AG09309 (cell line): Measurements from ENCODE around the gene GFPT2.
A peak's percentile ranks its signal among the peaks of the same experiment; 100 is the strongest.

Experiments used
- DNase-seq: peaks from one replicate; pipeline ENCODE4 v3.0.0-alpha.2; 2010; ENCODE audit warnings: low read depth
- H3K4me3 ChIP-seq: 2 replicates; pipeline ENCODE4 v1.5.1; 2011; ENCODE audit warnings: mild to moderate bottlenecking, low read depth, low read length, moderate library complexity; ENCODE audit not compliant: control insufficient read depth
- TF ChIP-seq, protein P1 (sequence below): IDR thresholded peaks from 2 replicates; pipeline ENCODE4 v1.5.1; 2011; ENCODE audit warnings: mild to moderate bottlenecking, low read depth, low read length, inconsistent platforms; ENCODE audit not compliant: insufficient read depth, control insufficient read depth; ENCODE audit errors: missing control alignments

The GFPT2 gene

DNA sequence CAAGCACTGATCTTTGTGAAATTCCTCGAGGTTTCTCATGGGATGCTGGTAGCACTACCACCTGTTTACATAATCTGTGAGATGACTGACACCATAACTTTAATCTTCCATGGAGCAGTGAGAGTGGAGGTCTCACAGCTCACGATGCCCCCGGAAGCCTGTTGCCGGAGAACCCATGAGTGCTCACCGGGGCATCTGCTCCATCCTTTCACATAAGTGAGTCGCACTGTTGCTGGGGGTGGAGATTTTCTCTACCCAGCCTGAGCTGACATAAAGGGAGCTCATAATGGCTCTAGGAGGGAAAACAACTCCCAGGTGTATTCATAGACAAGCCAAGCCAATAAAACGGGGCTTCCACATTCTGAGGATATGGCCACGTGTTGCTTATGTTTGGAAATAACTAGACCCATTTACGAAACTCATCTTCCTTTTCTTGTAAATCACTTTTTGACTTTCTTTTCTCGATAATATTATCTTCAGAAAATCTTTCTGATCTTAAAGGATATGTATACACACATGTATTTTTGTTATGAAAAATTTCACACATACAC lies 11.2 kb upstream of the GFPT2 start:
- H3K4me3 ChIP-seq: no peak overlapping the region
- TF ChIP-seq, protein P1, sequence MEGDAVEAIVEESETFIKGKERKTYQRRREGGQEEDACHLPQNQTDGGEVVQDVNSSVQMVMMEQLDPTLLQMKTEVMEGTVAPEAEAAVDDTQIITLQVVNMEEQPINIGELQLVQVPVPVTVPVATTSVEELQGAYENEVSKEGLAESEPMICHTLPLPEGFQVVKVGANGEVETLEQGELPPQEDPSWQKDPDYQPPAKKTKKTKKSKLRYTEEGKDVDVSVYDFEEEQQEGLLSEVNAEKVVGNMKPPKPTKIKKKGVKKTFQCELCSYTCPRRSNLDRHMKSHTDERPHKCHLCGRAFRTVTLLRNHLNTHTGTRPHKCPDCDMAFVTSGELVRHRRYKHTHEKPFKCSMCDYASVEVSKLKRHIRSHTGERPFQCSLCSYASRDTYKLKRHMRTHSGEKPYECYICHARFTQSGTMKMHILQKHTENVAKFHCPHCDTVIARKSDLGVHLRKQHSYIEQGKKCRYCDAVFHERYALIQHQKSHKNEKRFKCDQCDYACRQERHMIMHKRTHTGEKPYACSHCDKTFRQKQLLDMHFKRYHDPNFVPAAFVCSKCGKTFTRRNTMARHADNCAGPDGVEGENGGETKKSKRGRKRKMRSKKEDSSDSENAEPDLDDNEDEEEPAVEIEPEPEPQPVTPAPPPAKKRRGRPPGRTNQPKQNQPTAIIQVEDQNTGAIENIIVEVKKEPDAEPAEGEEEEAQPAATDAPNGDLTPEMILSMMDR: no peak
- DNase-seq: no peak

DNA sequence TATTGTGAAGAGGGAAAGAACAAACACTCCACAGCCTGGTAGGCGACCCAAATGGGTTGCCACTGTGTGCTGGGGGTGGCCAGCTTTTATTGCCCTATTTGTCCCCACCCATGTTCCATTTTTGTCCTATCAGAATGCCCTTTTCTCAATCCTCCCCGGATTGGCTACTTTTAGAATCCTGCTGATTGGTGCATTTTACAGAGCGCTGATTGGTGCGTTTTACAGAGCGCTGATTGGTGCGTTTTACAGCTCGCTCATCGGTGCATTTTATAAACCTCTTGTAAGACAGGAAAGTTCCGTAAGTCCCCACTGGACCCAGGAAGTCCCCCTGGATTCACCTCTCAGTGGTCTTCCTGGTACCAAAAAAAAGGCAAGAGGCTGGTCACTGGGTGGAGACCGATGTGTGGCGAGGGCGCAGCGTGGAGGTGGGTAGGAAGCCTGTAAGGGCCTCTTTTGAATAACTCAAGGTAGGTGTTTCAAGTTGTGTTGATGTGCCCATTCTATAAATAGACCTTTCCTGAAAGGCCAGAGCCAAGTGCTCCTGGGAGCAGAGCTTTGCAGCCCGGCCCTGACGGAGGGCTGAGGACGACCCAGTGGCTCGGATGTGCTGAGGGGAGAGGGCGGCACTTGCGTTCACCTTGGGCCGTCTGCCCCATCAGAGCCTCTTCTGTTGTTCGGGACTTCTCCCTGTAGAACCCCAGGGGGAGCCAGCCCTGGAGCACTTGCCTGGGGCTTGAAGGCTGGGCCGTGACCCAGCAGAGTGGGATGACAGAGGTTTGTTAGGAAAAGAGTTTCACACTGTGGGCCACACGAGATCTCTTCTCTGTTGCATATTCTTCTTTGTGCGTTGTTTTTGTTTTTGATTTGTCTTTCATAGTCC lies 7.2 kb upstream of the GFPT2 start:
- DNase-seq: no peak
- TF ChIP-seq, protein P1: no peak
- H3K4me3 ChIP-seq: no peak overlapping the region

DNA sequence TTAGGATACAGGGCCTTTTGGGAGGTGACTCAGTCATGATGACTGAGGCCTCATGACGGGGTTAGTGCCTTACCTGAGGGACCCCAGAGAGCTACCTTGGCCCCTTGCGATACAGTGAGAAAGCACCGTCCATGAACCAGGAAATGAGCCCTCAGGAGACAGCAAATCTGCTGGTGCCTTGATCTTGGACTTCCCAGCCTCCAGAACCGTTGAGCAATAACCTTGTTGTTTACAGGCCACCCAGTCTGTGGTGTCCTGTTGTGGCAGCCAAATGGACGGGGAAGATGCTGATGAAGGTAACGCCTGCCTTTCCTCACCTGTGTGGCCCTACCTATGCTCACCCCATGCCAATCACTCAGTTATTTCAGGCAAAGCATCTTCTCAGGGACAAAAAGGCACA lies 5.6 kb upstream of the GFPT2 start:
- no peak for DNase-seq
- H3K4me3 ChIP-seq: no peak overlapping the region
- TF ChIP-seq, protein P1: no peak

- no peak for DNase-seq
- TF ChIP-seq, protein P1: no peak
- H3K4me3 ChIP-seq: no peak overlapping the region
These were observed 5.0 kb upstream of the GFPT2 start for GRCh38 chr5:180358179-180358578.

GRCh38 chr5:180354966-180355365 lies 1.8 kb upstream of the GFPT2 start:
- TF ChIP-seq, protein P1: no peak
- no peak overlapping the region for H3K4me3 ChIP-seq
- DNase-seq: no peak

GRCh38 chr5:180353980-180354452 lies 880 bp upstream of the GFPT2 start:
- H3K4me3 ChIP-seq: peak overlapping the region; percentile 94
- DNase-seq: no peak
- TF ChIP-seq, protein P1: no peak
